ENCODE data around the gene ROR1.

The ROR1 gene

GRCh38 chr1:64001038-64001437 lies 227.2 kb downstream of the ROR1 start:
- in situ Hi-C loops (cut with MboI; ENCODE audit: low sequenced_read_pairs) = no loop called here

- in situ Hi-C loops (cut with MboI; ENCODE audit: low sequenced_read_pairs) = no loop called here
Observed at GRCh38 chr1:64004451-64005025, 230.7 kb downstream of the ROR1 start.

GRCh38 chr1:64005801-64006200 lies 232.0 kb downstream of the ROR1 start:
- in situ Hi-C loops (cut with MboI; ENCODE audit: low sequenced_read_pairs) = no loop called here

DNA sequence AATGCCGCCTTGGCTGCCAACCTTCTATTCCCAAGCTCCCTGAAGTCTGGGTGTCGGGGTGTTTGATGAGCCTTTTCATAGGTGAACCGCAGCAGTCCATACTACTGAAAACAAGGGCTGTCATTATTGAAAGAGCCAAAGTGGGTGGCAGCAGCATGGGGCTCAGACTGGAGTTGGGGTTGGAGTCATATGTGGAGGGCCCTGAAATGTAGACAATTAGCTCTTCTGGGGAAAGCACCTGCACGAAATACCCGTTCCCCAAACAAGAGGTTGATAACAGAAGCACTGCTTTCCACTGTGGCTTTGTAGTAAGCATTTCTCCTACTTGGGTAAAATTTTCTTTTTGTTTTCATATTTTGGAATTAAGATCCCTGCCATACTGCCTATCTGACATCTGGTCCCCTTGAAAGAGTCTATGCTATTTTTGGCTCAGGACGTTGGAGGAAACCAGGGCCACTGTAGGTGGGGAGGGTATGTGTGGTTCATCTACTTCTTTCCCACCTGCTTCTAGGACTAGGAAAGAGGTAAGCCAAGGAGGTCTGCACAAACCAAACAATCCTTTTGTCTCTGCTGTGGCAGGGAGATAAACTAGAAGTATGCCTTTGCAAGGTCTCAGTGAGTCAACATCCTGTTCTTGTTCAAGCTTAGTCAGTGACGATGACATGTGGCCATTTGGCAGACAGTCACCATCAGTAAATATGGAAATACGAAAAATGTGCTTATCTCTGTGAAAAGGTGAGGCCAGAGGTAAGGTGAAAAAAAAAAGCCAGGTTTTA lies 232.6 kb downstream of the ROR1 start:
- in situ Hi-C loops (cut with MboI; ENCODE audit: low sequenced_read_pairs) = no loop called here

- in situ Hi-C loops (cut with MboI; ENCODE audit: low sequenced_read_pairs) = no loop called here
Observed at GRCh38 chr1:64010316-64010715, 236.5 kb downstream of the ROR1 start.

DNA sequence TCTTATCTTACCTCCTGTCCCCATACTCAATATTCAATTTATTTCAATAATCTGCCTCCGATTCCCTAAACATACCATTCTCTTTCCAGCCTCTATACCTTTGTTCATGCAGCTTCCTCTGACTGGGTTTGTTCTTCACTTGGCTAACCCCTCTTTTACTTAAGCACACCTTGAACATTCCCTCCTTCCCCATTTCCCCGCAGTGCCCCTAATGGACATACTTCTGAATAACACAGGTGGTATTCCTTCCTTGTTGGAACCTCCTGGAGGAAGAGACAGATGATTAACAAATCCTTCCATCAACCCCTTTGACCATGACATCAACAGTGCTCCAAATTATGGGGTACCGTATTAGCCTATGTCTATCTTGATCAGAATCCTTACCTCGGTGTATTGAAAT lies 239.6 kb downstream of the ROR1 start:
- in situ Hi-C loops (cut with MboI; ENCODE audit: low sequenced_read_pairs) = no loop called here

DNA sequence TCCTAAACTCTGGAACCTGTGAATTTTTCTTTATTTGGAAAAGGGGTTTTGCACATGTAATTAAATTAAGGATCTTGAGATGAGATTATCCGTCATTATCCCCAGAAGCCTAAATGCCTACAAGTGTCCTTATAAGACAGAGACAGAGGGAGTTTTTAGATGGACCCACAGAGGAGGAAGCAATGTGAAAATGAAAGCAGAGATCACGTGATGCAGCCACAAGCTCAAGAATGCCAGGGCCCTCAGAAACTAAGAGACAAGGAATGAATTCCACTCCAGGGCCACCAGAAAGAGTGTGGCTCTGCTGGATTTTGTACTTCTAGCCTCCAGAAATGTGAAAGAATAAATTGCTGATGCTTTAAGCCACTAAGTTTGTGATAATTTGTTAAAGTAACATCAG lies 246.0 kb downstream of the ROR1 start:
- in situ Hi-C loops (cut with MboI; ENCODE audit: low sequenced_read_pairs) = no loop called here

DNA sequence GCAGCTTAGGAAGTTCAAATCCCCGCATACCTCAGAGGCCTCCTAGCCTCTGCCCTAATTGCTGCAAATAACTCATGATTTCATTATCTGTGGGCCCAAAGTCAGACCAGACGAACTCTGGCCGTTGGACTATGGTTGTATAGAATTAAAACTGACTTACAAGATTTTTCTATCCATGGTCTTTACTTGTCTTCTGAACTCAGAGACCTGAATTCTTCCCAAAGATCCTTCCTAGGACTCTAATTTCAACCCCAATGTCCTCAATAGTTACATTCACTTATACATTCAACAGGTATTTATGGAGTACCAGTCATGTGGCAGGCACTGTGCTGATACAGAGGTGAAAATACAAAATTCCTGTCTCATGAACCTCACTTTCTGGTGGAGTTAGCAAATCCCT lies 247.2 kb downstream of the ROR1 start:
- in situ Hi-C loops (cut with MboI; ENCODE audit: low sequenced_read_pairs) = no loop called here

GRCh38 chr1:64025051-64025450 lies 251.2 kb downstream of the ROR1 start:
- in situ Hi-C loops (cut with MboI; ENCODE audit: low sequenced_read_pairs) = no loop called here

GRCh38 chr1:64029037-64029436 lies 255.2 kb downstream of the ROR1 start:
- in situ Hi-C loops (cut with MboI; ENCODE audit: low sequenced_read_pairs) = no loop called here

DNA sequence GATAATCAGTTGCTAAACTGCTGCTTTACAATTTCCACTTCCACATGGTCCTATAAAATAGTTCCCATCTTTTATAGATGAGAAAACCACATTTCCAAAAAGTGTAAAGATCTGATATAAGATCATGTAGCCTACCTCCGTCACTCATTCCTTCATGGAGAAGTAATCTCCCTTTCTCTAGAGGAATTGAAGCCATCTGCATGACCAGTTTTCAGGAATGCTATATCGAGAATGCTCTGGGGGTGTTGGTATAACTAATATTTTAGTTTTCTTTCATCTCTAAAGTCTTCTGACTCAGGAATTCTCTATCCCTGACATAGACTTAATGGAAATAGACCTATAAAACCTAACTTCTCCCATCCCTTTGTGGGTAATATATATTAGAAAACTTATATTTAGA lies 256.6 kb downstream of the ROR1 start:
- in situ Hi-C loops (cut with MboI; ENCODE audit: low sequenced_read_pairs) = no loop called here

- in situ Hi-C loops (cut with MboI; ENCODE audit: low sequenced_read_pairs) = no loop called here
Observed at GRCh38 chr1:64031236-64031635, 257.4 kb downstream of the ROR1 start.

- in situ Hi-C loops (cut with MboI; ENCODE audit: low sequenced_read_pairs) = no loop called here
Observed at GRCh38 chr1:64033667-64034220, 259.9 kb downstream of the ROR1 start.

GRCh38 chr1:64036549-64036948 lies 262.7 kb downstream of the ROR1 start:
- in situ Hi-C loops (cut with MboI; ENCODE audit: low sequenced_read_pairs) = no loop called here

DNA sequence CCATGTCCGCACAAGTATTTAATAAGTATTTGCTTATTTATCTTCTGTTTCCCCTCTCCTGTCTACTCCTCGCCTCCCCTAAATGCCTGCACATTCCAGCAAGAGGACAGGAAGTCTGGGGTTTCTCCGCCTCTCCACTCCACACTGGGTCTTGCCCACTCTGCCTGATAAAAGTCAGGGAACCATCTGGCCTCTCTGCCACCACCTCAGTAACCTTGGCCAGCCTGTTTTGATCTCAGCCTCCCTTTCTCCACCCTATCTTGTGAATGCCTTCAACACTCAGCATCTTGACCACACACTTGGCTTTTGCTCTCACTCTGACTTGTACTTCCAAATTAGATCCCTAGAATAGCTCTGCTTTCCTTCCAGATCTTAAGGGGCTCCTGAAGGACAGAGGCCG lies 264.3 kb downstream of the ROR1 start:
- in situ Hi-C loops (cut with MboI; ENCODE audit: low sequenced_read_pairs) = no loop called here

GRCh38 chr1:64038965-64039364 lies 265.1 kb downstream of the ROR1 start:
- in situ Hi-C loops (cut with MboI; ENCODE audit: low sequenced_read_pairs) = no loop called here

GRCh38 chr1:64039390-64039926 lies 265.6 kb downstream of the ROR1 start:
- in situ Hi-C loops (cut with MboI; ENCODE audit: low sequenced_read_pairs) = no loop called here

GRCh38 chr1:64041371-64042131 lies 267.7 kb downstream of the ROR1 start:
- in situ Hi-C loops (cut with MboI; ENCODE audit: low sequenced_read_pairs) = no loop called here

DNA sequence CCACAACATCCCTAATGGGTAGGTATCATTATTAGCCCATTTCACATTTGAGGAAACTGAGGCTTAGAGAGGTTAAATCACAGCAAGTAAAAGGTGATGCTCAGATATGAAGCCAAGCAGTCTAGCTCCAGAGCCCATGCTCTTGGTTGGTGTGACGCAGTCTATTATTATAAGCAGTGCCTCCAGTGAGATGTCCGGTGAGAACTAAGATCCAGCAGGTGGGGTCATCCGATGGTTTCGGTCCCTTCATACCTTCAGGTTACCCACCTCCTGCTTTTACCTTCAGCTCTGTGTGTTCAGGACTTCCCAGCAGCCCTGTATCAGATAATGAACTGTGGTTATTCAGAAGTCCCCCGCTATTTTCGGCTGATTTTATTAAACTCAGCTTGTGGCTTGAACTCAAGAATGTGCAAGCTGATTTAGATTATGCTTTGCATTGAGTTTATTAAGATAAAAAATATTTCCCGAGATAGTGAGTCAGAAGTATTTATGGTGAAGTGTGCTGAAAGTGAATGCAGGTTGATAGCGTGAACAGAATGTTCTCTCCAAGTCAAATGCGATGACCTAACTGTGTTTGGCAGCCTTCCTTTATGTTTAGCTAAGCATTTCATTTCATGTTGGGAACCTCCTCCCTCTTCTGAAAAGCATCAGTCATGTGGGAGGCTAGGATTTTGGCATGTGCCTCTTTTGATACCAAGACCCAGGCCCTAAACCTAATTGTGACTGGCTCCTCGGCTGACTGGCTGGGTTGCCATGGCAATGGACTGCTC lies 268.7 kb downstream of the ROR1 start:
- in situ Hi-C loops (cut with MboI; ENCODE audit: low sequenced_read_pairs) = no loop called here

DNA sequence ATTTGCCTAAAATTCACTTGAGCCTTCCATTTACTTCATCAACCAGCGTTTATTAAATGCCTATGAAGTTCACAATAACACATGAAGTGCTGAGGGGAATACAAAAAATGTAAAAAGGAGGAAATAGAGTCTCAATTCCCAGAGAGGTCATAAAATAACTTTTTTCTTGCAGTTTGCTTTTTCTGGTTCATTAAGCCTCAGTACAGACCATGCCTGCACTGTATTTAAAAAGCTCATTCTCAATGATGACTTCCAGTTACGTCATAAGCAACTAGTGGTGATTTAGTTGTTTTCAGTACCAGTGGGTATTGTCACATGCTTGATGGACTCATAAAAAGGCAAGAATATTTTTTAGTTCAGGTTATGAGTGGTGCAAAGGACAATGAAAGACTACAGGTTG lies 269.5 kb downstream of the ROR1 start:
- in situ Hi-C loops (cut with MboI; ENCODE audit: low sequenced_read_pairs) = no loop called here

DNA sequence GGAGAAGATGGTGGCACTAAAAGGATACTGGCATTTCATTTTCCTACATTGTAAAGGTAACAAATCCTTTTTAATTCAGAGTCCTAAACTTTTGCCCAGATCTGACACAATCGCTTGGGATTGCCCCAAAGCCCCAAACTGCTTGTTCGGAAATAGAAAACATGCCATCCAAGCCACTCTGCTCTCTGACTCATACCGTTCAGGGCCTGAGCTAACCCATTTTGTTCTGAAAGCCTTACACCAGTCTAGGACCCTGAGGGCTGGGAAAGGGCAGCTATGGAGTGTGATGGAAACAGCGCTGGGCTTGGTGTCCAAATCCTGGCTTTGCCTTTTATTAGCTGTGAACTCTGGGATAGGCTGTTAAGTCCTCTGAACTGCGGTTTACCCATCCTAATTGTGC lies 270.2 kb downstream of the ROR1 start:
- in situ Hi-C loops (cut with MboI; ENCODE audit: low sequenced_read_pairs) = no loop called here
